Natural killer cell (primary cell): ENCODE results near the gene CUX1. TPM values are rescaled to one million over a fixed set of nuclear protein-coding genes. Genes with fewer than 3 reads are reported as not detected.

Experiments used
- ATAC-seq, 3 donors: fragments of 150-1000 bp in 2 of 3; fragments of 200-7000 bp in 1 of 3; cut with Tn5 transposase; 1 replicate in 1 of 3; 2 replicates in 2 of 3; pipeline ENCODE4 v1.10.0; 2021; ENCODE audit warnings: mild to moderate bottlenecking in 2 of 3, moderate library complexity in 2 of 3
- DNase-seq, 2 donors: peaks; one replicate each; pipeline versions ENCODE4 v3.0.0 to v3.0.0-alpha.2; 2013 to 2021; ENCODE audit warnings: mixed read lengths in 1 of 2
- H3K27ac ChIP-seq: one replicate; pipeline ENCODE4 v1.5.1; 2013; ENCODE audit warnings: mild to moderate bottlenecking, low read length
- H3K27me3 ChIP-seq: one replicate; pipeline ENCODE4 v1.6.1; 2013; ENCODE audit warnings: low read length; ENCODE audit not compliant: control insufficient read depth, insufficient read depth
- H3K36me3 ChIP-seq: one replicate; pipeline ENCODE4 v1.6.1; 2013; ENCODE audit warnings: low read length; ENCODE audit not compliant: control insufficient read depth, insufficient read depth
- H3K4me1 ChIP-seq: one replicate; pipeline ENCODE4 v1.6.1; 2013; ENCODE audit warnings: low read length; ENCODE audit not compliant: control insufficient read depth, insufficient read depth
- H3K4me3 ChIP-seq: one replicate; pipeline ENCODE4 v1.5.1; 2013; ENCODE audit warnings: low read length
- H3K9me3 ChIP-seq: one replicate; pipeline ENCODE4 v1.6.1; 2013; ENCODE audit warnings: low read length; ENCODE audit not compliant: control insufficient read depth, insufficient read depth
- H3K27ac Mint-ChIP-seq, 2 donors: one replicate each; pipeline ENCODE4 v1.8.0; 2022; ENCODE audit warnings: mild to moderate bottlenecking in 2 of 2, mixed read lengths in 2 of 2, moderate library complexity in 1 of 2
- H3K27me3 Mint-ChIP-seq, 2 donors: one replicate each; pipeline ENCODE4 v1.8.0; 2022; ENCODE audit warnings: low read depth in 2 of 2, mixed read lengths in 2 of 2
- H3K36me3 Mint-ChIP-seq: one replicate; pipeline ENCODE4 v1.8.0; 2022; ENCODE audit warnings: mixed read lengths
- H3K4me1 Mint-ChIP-seq, 2 donors: one replicate each; pipeline ENCODE4 v1.8.0; 2022; ENCODE audit warnings: mixed read lengths in 2 of 2
- H3K4me3 Mint-ChIP-seq: one replicate; pipeline ENCODE4 v1.8.0; 2022; ENCODE audit warnings: mild to moderate bottlenecking, moderate library complexity, mixed read lengths
- H3K9me3 Mint-ChIP-seq, 2 donors: one replicate each; pipeline ENCODE4 v1.8.0; 2022; ENCODE audit warnings: mixed read lengths in 2 of 2
- CTCF ChIP-seq: fragments of 200-600 bp; IDR thresholded peaks from one replicate; pipeline ENCODE4 v1.8.0; 2022; ENCODE audit warnings: antibody characterized with exemption
- WGBS: methylation state at CpG from one replicate; pipeline ENCODE4 v1.1.7; 2013; ENCODE audit warnings: missing lambda C conversion rate; ENCODE audit not compliant: insufficient coverage; 5-methylcytosine and 5-hydroxymethylcytosine counted together
- intact Hi-C: fragments of 100-400 bp; cut with micrococcal nuclease; formaldehyde crosslinking; loops from one replicate; pipeline ENCODE4 v1.14.2; 2022
- total RNA-seq, 4 donors: library from RNA; stranded (reverse); fragments of 120-200 nt in 1 of 4; gene quantifications; one replicate each; pipeline versions ENCODE4 v1.2.3 to v1.2.4, GENCODE V29; 2013 to 2022

The CUX1 gene
- total RNA-seq, 3 donors from 2014 or later (not counting 1 experiment from before 2014, with no cell fraction given) = 59.8 to 77.4 (median 73.6) TPM

- DNase-seq (no peak), ATAC-seq (no peak)
- Mint-ChIP-seq H3K27ac (peak overlapping the region; percentile 94 to 99), H3K9me3 (no peaks in the 10 kb centered on the region), H3K27me3 (no peaks in the 10 kb centered on the region), H3K36me3 (no peaks in the 10 kb centered on the region), H3K4me1 (peaks cover 21 to 45% of the 10 kb centered on the region in 2 donors), H3K4me3 (peak overlapping the region; percentile 94)
- Histone ChIP-seq H3K36me3 (no peaks in the 10 kb centered on the region), H3K27ac (peak overlapping the region; percentile 94), H3K4me3 (peak overlapping the region; percentile 53), H3K27me3 (no peaks in the 10 kb centered on the region), H3K4me1 (peaks cover 33% of the 10 kb centered on the region), H3K9me3 (no peaks in the 10 kb centered on the region)
- peak; percentile 20 for TF ChIP-seq CTCF
- intact Hi-C loops = loop anchor here (2.0 to 5.0 kb wide), 2 partner anchors 43 to 170 kb away; no protein-coding TSS in a partner anchor
- WGBS = 41% methylated on average over 10 of the region's 11 CpGs
Measured at GRCh38 chr7:101857358-101857811, 40.0 kb downstream of the CUX1 start.

GRCh38 chr7:101858437-101859385 lies 41.3 kb downstream of the CUX1 start:
- Histone ChIP-seq H3K9me3 (no peaks in the 10 kb centered on the region), H3K4me3 (no peak overlapping the region), H3K27me3 (no peaks in the 10 kb centered on the region), H3K36me3 (no peaks in the 10 kb centered on the region), H3K4me1 (peaks cover 33% of the 10 kb centered on the region), H3K27ac (no peak overlapping the region)
- intact Hi-C loops = loop anchor here (5.0 kb wide), 1 partner anchor 171 kb away; no protein-coding TSS in a partner anchor
- Mint-ChIP-seq H3K27ac (peak overlapping the region; percentile 46 to 99), H3K4me3 (no peak overlapping the region), H3K4me1 (peaks cover 21 to 45% of the 10 kb centered on the region in 2 donors), H3K9me3 (no peaks in the 10 kb centered on the region), H3K27me3 (no peaks in the 10 kb centered on the region), H3K36me3 (no peaks in the 10 kb centered on the region)
- no peak for TF ChIP-seq CTCF
- ATAC-seq = no peak
- WGBS = 93% methylated on average over 19 of the region's 20 CpGs
- no peak for DNase-seq

- Histone ChIP-seq H3K4me3 (no peak overlapping the region), H3K9me3 (no peaks in the 10 kb centered on the region), H3K36me3 (no peaks in the 10 kb centered on the region), H3K27ac (no peak overlapping the region), H3K27me3 (no peaks in the 10 kb centered on the region), H3K4me1 (peaks cover 33% of the 10 kb centered on the region)
- Mint-ChIP-seq H3K27me3 (no peaks in the 10 kb centered on the region), H3K9me3 (no peaks in the 10 kb centered on the region), H3K36me3 (no peaks in the 10 kb centered on the region), H3K27ac (no peak overlapping the region), H3K4me1 (peaks cover 21 to 44% of the 10 kb centered on the region in 2 donors), H3K4me3 (no peak overlapping the region)
- no peak for ATAC-seq
- DNase-seq = no peak
- TF ChIP-seq CTCF = no peak
- intact Hi-C loops = loop anchor here (5.0 kb wide), 1 partner anchor 172 kb away; no protein-coding TSS in a partner anchor
- 85% methylated on average over 5 of the region's 5 CpGs for WGBS
Measured at GRCh38 chr7:101859411-101860106, 42.1 kb downstream of the CUX1 start.
